ENCODE results near the gene PTPRK.

PTPRK gene

DNA sequence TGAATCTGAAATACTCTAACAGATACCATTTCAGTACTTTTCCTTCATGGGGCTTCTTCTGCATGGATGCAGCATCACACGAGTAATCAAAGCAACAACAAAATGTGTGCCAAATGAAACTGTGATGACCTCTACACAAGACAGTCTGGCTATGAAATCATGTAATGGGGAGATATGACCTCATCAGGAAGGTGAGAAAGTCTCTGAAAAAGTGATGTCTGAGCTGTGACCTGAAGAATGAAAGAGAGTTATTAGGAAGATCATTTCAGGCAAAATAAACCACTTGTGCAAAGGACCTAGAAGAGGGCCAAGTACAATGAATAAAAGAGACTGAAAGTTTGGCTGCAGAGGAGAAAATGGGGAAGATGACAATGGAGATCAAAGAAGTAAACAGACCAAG is 182.8 kb downstream of the PTPRK start:
- DNase-seq, result no peak

DNA sequence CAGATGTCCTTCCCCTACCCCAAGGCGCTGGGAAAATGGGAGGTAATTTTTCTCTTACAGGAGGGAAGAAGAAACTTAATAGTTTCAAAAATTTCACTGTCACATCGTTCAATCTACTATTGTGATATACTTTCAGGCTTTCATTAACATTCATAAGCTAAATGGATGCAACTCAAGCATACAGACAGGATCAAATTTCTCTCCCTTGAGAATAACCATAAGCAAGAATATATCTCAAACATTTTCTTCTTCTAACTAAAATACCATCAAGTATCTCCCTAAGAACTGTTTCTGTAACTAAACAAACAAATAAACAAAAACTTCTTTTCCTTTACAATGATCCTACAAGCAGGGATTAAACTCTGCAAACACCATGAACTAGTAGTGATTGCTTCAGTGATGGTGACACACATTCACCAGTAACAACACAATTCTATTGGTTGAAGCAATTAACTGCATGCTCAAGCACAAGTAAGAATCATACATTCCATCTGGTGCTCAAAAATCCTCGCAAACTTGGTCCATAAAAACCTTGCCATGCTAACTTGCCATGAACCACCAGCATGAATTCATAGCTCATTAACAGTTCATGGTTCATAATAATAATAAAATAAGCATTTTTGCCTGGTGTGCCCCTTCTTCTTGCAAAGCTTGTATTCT is 183.8 kb downstream of the PTPRK start:
- DNase-seq, result no peak

DNA sequence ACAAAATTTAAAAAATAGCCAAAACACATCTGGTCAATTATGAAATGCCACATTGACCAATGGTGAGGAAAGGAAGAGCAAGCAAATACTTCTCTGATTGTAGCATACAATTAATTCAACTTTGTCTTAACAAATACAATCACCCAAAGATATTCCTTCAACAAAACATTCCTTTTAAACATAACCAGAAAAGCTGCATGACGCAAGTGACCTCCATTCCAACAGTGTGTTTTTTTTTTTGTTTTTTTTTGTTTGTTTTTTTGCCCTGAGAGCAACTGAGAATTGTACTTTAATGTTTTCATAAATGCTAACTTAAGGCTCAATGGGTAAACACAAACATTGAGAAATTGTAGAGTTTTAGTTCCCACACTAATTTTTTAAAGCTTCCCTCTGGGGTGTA is 184.4 kb downstream of the PTPRK start:
- no peak for DNase-seq

DNA sequence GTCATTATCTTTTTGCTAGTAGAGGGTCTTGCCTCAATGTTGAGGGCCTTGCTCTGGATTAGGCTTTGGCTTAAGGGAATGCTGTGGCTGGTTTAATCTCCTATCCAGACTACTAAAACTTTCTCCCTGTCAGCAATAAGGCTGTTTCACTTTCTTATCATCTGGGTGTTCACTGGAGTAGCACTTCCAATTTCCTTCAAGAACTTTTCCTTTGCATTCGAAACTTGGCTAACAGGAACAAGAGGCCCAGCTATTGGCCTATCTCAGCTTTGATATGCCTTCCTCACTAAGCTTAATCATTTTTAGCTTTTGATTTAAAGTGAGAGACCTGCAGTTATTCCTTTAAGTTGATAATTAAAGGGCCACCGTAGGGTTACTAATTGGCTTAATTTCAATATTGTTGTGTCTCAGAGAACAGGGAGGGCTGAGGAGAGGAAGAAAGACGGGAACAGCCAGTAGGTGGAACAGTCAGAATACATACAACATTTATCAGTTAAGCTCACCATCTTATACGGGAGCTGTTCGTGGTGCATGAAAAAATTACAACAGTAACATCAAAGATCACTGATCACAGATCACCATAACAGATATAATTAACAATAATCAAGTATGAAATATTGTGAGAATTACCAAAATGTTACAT is 186.7 kb downstream of the PTPRK start:
- no peak for DNase-seq

DNA sequence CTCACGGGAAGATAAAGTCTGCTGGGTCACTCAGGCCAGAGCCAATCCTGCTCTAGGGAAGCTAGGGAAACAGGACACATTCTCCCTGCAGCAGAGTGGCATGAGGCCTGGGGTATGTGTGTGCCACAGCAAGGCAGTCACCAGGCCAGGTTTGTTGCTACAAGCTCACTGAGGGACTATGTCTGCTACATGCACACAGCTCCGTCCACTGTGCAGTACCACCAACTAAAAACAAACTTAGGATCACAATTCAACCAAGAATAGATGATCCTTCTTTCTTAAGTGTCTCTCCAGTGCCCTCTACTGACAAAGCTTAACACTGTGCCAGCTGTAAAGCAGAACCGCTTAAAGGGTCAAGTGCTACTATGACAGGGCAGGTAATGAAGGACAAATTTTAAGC is 192.5 kb downstream of the PTPRK start:
- DNase-seq, result peak; percentile 5

DNA sequence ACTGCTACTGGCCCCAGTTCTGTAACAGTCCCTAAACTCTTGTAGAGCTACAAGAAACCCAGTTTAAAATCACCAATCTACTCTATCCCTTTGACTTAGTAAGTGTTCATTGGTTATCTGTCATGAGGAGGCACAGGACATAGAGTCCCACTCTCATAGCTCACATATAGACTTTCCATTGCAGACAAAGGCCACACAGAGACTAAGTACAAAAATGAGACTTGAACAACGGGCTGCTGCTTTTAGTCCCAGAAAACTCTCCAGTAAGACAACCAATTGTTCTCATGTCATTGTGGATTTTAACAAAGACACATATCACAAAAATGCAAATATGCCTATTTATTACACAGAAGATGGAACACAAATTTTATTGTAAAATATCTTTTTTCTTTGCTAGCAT is 197.4 kb downstream of the PTPRK start:
- DNase-seq, result no peak

DNA sequence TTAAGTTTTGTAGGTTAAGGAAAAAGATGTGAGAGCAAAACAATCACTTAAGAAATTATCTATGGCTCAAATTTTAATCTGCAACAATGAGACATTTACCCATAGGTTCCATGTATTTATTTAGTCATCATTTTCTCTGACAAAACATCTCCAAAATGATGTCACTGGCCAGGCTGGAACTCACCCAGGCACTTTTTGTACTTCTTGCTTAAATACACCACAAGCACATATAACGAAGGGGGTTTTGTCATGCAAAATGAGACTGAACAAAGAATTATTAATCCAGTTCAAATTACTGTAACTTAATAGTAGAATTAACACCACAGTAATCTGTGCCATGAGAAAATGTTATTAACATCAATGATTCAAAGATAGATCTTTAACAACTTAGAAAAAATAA is 200.5 kb downstream of the PTPRK start:
- no peak for DNase-seq

DNA sequence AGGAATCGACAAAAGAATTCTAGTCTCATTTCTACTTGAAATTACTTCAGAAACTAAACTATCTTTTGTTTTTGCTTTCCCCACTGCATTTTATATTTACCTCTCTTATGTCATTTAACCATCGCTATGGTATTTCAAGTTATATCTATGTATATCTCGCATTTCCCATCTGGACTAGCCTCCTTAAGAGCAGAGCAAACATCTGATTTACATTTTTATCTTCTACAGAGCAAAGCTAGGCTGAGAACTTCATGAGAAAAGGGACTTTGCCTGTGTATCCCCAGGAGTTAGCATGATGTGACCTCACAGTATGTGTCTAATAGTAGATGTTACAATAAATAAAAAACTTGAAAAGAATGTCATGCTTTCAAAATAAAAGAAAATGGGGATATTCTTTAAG is 201.2 kb downstream of the PTPRK start:
- no peak for DNase-seq

DNA sequence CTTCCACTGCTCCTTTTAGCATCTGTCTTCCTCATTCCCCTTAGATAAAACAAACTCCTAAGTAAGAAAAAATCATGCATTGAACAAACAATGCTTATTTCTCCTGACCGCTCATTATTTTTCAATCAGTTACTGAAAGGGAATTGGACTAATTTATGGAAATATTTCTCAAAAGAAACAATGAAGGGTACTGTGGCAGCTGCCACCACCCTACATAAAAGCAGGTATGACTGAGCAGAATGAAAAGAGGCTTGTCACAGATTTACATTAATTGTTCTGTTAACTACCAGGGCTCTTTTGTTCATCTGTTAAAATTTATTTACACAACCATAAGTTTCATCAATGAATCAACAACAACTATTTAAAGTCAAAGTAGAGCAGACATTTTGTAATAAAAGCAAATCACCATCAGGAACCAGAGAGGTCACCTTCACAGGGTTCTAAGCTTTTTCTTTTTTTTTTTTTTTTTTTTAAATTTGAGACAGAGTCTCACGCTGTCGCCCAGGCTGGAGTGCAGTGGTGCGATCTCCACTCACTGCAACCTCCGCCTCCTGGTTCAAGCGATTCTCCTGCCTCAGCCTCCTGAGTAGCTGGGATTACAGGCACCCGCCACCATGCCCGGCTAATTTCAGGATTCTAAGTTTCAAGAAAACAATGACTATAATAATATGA is 204.0 kb downstream of the PTPRK start:
- no peak for DNase-seq

DNA sequence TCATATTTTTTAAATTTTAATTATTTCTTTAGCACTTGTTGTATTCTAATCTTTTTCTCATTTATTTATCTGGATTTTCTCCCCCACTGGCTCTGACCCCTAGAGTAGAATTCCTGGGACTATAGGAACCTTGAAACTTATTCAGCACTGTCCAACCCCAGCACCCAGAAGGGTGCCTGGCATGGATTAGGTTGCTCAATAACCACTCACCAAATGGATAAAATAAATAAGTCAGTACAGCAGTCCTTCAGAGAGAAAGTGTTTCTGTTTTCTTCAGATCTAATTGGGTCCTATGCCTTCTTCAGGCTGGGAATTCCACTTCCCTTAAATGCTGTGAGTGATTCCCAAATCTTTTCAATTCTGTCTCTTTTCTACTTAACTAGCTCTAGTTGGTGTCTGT is 206.2 kb downstream of the PTPRK start:
- no peak for DNase-seq

DNA sequence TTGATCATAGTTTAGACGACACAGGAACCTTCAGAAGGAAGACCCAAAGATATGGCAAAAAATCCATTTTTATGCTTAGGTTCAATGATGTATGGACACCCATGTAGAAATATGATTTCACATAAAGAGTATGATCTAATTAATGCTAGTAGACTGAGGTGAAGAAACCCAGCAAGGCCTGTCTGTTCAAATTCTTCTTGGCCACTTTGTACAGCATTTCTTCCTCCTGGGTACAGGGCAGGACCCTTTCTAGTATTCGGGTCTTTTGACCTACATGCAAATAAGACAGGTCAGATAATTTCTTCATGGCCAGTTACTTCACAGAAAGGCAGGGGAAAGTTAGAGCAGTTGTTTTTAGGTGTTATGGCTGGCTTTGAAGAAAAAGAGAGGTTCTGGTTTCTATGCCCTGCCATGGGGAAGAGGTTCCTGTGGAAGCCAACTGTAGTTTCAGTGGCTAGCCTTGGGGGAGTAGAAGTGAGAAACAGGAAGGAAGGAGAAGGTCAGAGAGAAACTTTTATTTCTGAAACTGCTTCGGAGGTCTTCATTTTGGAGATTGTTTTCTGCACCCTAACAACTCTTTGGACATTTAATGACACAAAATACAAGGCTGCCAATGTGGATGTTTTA is 208.3 kb downstream of the PTPRK start:
- DNase-seq, result no peak

DNA sequence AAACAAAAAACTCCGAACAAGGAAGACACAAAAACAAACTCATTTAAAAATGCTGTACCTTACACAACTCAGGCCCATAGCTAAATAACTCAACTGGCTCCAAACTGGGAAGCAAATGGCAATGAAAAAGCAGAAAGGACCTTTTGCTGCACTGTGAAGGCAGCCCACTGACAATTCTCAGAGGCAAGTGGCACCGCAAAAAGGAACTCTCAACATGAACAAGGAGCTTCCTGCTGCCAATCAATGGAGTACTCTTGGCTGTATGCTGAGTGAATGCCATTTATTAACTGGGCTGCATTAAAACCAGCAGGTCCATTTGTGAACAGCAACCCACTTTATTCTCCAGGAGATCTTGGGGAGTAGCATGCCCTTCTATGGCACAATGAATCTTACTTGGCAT is 209.9 kb downstream of the PTPRK start:
- DNase-seq, result no peak

DNA sequence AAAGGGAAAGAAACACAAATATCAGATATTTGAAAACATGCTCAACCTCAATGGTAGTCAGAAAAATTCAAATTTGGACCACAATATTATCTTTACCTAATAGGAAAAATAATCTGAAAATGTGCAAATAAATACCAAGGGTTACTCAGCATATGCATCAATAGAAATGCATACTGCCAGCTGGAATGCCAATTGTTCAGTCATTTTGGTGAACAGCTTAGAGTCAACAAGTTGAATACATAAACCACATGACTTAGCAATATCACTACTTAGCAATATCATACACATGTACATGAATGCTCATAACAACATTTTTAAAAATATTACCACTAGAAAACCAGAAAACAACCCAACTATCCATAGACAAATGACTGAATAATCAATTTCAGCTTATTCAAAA is 212.7 kb downstream of the PTPRK start:
- no peak for DNase-seq

DNA sequence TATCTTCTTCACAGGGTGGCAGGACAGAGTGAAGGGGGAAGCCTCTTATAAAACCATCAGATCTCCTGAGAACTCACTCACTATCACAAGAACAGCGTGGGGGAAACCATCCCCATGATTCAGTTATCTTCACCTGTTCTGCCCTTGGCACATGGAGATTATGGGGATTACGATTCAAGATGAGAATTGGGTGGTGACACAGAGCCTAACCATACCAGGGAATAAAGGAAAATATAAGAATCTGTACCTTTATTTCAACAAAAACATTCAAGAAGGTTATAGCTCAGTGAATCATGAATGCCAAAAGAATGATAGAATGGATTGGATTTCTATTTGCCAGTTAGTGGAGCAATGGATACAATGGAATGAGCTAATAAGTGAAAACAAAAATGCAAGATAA is 214.4 kb downstream of the PTPRK start:
- no peak for DNase-seq

DNA sequence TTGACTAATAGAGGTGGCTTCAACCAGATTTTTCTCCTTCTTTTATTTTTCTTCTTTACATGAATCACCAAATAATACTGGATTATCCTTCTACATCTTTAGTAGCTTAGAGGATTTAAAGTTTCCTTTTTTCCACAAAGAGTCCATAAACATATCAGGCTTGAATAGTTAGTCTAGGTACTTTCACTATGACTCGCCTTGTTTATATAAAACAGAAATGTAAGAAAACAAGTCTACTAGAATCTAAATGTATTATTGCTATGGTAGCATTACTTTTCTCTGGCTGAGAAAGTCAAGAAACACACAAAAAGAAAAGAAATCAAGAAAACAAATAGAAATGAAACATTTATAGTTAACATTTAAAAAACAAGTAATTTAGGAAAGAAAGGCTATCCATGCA is 215.2 kb downstream of the PTPRK start:
- DNase-seq, result no peak

DNA sequence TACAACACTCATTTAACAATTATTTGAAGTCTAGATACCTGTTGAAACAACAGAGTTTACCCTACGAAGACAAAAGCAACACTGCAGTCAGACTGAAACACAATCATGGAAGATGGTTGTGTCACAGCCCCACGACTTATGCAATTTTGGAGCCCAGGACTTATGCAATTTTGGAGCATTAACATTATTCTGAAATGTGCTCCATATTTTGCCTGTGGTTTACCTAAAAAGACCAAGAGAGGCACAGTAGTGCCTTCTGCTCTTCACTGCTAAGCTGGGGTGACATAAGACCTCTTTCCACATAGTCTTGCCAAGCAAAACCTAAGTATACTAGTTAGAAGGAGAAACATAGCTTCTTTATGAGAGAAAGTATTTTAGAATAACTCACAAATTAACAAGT is 216.5 kb downstream of the PTPRK start:
- no peak for DNase-seq

DNA sequence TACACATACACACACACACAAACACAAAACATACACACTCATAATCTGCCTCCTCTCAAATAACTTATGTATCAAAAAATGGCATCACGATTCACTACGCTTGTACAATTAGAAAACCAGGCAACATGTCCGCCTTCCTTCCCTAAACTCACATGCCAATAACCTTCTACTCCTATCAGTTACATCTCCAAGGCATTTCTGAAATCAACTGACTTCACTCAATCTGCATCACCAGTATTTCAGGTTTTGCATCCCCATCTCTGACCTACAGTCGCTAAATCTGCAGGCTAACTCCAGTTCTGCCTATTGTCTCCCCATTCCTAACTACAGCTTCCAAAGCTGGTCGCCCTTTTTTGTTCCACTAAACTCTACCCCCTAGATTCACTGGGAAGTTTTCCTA is 217.5 kb downstream of the PTPRK start:
- no peak for DNase-seq

DNA sequence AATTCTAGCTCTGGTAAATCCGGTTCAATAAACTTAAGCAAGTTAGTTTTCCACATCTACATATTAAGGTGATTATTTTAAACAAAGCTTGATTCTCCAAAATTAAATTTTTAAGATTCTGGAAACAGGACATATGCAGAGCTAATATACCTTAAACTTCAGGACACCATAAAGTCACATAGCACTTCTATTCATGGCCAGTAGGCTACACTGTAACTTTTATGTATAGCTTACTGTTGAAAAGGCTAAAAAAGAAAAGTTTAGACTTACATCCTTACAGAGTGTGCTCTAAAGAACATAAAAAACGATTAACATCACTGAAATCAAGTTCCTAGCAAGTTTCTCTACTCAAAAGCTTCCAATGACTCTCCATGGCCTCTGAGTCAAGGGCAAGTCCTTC is 224.7 kb downstream of the PTPRK start:
- DNase-seq, result no peak

DNA sequence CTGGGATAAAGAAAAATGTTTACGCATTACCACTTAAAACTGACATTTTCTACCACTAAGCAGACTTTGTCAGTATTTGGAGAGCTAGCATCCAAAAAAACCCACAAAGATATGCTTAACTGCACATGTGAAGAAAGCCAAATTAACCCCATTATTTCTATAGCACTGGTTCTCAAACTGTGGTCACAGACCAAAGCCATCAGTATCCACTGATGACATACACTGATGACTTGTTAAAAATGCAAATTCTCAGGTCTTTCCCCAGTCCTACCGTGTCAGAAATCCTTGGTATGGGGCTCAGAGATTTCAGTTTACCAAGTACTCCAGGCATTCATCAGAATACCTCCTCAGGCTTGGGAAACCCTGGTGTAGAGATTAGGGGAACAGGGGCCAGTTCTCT is 230.2 kb downstream of the PTPRK start:
- DNase-seq, result no peak

DNA sequence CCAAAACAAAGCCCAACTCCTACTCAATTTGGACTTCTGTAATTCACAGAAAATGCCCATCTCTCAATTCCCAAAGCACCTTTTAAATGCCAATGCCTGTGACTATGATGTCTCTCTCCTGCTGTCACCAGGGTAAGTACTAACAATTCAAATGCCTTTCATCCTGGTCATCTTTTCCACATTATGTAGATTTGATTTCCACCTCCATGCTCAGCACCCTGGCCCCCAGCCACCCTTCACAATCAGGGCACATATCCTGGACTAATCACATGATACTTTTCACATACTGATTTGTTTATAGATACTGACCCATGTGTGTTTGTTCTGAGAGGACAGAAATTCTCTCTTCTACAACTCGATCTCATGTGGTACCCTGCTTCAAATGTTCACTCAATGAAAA is 236.3 kb downstream of the PTPRK start:
- DNase-seq, result no peak

DNA sequence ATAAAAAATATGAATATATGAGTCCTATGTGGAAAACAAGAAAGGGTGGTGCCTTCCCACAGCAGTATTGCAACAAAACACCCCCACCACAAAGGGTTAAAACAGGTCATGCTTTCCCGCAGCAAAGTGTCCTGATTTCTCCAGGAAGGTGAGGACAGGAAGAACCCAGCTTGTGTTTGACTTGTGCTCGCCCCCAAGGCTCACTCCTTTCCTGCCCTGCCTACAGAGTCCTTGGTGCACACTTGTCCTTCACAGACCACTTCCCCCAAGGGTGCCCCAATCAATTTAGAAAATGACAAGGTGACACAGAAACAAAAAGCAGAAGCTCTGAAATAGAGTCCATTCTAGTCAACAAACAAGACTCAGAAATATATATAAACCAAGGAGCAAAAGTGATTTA is 237.4 kb downstream of the PTPRK start:
- no peak for DNase-seq

DNA sequence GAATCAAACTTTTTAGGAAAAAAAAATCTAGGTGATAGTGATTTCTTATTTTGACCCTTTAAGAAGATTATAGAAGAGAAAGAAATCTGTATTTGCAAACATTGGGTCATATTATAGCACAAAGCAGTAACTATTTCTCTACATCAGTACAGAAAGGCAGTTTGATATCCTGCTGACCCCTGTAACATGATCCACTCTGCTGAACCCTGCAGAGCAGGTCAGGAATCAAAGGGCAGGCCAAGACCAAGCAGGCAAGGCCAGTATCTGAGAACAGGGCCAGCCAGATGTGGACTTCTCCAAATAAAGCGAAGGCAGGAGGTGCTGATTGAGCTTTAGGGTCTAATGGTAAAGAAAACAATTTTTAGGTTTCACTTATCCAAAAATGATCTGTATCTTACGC is 239.4 kb downstream of the PTPRK start:
- no peak for DNase-seq

DNA sequence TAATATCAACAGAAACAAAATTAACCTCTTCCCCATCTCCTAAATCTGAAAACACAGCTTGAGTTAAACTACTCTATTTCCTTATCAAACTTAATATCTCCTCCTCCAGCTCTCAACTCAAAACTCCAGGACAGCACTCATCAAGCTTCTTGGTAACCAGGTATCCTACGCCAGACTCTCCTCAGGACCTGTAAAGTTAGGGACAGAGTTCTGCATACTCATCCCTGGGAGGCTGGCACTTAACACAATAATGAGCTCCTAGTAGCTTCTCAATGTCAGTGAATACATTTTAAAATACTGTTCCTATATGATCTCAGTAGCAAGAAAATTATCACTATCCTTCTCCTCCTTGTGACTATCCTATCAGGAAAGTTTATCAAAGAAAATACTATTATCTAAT is 240.3 kb downstream of the PTPRK start:
- DNase-seq, result no peak

DNA sequence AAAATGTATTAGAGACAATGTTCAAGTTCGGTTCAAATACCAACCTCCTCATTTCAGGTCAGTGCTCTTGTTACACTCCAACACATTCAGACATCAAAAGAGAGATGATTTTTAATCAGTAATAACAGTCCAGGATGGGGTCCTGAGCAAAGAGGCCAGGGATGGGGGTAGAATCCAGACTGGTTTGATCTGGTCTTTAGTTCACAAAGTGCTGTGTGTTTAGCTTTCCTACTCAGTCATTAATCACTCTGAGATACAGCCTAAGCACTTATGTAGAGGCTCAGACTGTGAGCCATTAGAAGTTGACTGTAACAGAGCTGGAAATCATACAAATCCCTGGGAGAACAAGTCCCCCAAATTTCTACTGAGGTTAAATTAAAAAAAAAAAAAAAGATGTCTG is 241.6 kb downstream of the PTPRK start:
- no peak for DNase-seq
